Erythroblast (primary cell): ENCODE measurements around the gene C2orf72.
A peak's percentile ranks its signal among the peaks of the same experiment; 100 is the strongest.
"Not testable (repeated sequence)": the region's sequence is repeated elsewhere in the genome, so short reads cannot be mapped to it uniquely, and the experiment has no call there.

ENCODE experiments used
- DNase-seq, 2 experiments: peaks; one replicate each; lab custom pipeline; 2025; lab: John Stamatoyannopoulos, UW
- GATA1 ChIP-seq: IDR thresholded peaks from 2 replicates; pipeline ENCODE4 v1.6.1; 2011; ENCODE audit warnings: low read depth, mild to moderate bottlenecking, control low read depth, low read length, moderate library complexity
- POLR2A ChIP-seq: IDR thresholded peaks from 2 replicates; pipeline ENCODE4 v1.6.1; 2011; ENCODE audit warnings: mild to moderate bottlenecking, low read length

The C2orf72 gene

DNA sequence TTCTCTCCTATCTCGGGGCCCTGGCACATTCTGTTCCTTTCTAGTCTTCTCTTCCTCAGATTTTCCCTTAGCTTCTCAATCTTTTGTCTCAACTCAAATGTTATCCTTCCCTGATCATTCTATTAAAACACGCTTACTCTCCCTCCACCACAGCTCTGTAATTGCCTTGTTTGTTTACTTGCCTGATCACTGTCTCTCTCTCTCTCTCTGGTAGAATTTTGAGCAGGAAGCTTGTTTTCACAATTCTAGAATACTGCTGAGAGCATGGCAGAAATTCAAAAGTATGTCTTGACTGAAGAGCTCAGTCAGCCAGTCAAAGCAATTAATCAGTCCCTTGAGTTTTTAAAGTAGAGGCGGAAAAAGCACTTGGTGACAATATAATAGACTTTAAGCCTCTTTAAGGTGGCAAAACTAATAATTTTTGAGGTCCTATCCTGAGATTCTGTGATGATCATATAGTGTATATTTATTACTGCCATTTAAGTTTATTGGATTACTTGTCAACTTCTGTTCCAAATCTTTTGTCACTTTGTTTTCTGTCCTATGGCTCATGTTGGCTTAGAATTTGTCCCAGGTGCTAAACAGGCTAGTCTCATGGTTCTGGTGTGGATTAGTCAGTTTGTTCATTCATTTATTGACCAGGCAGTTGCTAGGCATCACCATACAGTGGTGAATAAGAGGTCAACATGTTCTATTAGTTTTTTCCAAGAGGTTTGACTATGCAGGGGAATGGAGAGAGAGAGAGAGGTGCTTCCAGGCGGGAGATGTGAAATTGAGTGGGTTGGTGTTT, 21.6 kb downstream of the C2orf72 start:
- DNase-seq, result no peak
- TF ChIP-seq POLR2A (no peak), GATA1 (no peak)

DNA sequence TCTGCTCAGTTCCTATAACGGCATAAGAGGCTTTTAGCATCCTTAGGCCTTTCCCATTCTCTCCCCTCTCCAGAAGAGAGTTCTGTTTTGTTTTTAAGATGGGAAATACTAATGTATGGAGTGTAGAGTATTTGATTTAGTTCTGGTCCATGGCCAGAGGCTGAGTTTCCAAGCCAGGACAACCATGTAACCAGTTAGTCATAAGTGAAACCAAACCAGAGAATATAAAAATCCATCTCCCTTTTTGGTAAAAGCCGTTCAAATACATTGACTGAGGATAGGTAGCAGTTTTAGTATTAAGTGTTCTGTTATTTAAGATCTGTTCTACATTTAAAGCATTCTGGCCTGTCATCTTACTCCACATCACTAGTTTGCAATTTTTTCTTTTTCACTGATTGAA, 22.4 kb downstream of the C2orf72 start:
- TF ChIP-seq GATA1 (no peak), POLR2A (no peak)
- DNase-seq, result no peak

DNA sequence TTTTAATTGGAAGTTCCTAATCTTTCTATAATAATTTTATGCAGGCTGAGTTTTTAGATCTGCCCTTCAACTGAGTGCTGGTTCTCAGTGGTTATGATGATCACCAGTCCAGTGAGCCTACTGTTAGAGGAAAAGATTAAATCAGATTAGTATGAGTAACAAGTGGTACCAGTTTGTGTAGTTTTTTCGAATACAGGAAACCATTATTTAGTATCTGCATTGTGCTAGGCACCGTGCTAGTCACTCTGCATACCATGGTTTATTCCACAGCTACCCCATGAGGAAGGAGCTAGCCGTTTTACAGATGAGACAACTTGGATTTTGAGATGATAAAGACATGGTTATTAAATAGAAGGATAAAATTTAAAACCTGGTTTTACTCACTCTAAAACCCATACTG, 25.5 kb downstream of the C2orf72 start:
- TF ChIP-seq GATA1, result no peak
- TF ChIP-seq POLR2A, result no peak
- DNase-seq, result no peak

DNA sequence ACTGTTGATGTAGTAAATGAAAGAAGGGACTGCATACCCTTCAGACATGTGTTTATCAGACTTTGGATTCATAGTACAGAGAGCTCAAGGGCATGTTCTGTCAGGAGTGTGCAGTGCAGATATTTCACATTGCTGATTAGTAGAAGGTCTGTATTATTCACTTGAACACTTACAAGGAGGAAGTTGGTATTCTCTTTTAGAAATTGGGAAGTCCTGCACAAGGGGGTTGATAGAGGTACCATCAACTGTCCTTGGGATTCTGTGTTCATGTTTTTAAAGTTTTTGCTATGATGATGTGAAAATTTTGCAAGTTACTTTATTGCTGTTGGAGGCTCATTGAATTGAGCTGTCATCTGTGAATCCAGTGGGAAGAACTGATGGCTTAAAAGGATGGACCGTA, 26.0 kb downstream of the C2orf72 start:
- DNase-seq, result peak in 1 of 2 experiments; percentile 36
- TF ChIP-seq POLR2A, result no peak
- TF ChIP-seq GATA1, result no peak

- no peak for DNase-seq
- TF ChIP-seq POLR2A (no peak), GATA1 (no peak)
Measured at GRCh38 chr2:231065966-231066365, 28.6 kb downstream of the C2orf72 start.

DNA sequence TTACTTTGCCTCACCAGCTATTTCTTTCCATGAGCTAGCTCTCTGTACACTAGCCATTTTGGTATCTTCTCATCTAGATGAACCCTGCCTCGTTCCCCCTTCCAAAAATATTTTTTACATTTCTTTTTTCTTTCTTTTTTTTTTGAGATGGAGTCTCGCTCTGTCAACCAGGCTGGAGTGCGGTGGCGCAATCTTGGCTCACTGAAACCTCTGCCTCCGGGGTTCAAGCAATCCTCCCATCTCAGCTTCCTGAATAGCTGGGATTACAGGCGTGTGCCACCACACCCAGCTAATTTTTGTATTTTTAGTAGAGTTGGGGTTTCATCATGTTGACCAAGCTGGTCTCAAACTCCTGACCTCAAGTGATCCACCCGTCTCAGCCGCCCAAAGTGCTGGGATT, 30.2 kb downstream of the C2orf72 start:
- DNase-seq, result not testable (repeated sequence)

DNA sequence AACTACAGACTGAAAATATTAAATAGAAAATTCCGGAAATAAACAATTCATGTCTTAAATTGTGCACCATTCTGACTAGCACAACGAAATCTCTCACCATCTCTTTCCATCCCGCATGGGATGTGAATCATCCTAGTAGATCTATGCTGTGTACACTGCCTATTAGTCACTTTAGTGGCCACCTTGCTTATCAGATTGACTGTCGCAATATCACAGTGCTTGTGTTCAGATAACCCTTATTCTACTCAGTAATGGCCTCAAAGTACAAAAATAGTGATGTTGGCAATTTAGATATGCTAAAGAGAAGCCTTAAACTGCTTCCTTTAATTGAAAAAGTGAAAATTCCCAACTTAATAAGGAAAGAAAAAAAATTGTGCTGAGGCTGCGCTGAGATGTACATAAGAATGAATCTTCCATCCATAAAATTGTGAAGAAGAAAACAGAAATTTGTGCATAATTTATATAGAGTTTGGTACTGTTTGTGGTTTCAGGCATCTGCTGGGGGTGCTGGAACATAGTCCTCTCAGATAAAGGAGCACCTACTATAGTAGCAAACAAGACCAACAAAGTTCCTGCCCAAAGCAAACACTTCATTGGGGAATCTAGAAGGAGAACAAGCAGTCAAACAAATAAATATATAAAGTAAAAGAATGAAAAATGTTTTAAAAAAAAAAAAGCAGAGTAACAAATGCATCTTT, 31.4 kb downstream of the C2orf72 start:
- peak; percentile 57 to 69 for DNase-seq
- no peak for TF ChIP-seq GATA1
- TF ChIP-seq POLR2A, result no peak

DNA sequence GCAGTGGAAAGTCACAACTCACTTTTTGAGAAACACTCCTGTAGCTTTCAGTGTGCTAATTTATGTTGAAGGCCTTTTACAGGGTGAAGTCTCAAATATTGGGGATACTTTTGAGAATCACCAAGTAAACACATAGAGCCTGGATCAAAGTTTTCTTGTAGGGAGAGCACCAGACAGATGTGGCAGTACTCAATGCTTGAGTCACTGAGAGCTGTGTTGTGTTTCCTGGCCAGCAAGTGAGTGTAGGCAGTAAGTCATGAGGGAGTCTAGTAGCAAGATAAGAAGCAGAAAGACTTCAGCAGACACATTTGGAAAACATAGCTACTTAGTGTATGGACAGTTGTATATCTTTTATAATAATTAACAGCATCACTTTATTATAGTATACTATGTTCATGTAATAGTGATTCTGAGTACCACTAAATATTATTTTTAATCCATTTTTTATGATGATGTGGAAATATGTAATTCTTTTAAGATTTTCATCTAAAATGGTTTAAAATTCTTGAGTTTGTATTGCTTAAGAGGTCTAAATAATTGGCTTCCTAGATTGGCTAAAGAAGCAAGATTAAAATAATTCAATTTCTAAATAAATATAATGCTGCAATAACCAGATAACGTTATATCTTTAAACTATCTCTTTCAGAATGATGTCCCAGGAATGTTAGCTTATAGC, 32.2 kb downstream of the C2orf72 start:
- DNase-seq, result peak; percentile 64 to 71
- TF ChIP-seq GATA1, result no peak
- no peak for TF ChIP-seq POLR2A

DNA sequence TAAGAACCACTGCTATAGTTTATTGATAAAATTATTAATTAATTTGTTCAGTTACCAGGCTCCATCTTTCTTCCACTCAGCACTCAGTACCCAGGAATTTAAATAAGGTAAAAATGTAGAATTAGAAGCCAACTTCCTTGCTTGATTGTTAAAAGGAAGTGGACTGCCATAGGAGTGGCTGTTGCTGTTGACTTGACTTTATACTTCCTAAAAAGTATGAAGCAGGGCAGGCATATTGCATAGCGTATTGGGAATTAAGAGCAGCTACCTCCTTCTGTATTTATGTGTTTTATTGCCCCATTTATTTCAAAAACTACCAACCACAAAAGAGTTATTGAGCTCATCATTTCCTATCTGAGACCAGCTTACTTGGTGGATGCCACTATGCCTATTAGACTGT, 47.2 kb downstream of the C2orf72 start:
- TF ChIP-seq GATA1 (no peak), POLR2A (no peak)
- DNase-seq, result no peak

DNA sequence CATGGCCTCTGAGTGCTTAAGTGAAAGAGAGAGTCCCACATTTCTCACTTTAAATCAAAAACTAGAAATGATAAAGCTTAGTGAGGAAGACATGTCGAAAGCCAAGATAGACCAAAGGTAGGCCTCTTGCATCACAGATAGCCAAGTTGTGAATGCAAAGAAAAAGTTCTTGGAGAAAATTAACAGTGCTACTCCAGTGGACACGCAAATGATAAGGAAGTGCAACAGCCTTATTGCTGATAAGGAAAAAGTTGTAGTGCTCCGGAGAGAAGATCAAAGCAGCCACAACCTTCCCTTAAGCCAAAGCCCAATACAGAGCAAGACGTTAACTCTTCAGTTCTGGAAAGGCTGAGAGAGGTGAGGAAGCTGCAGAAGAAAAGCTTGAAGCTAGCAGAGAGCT, 51.4 kb downstream of the C2orf72 start:
- DNase-seq, result peak; percentile 14 to 43
- no peak for TF ChIP-seq POLR2A
- no peak for TF ChIP-seq GATA1

- no peak for DNase-seq
- TF ChIP-seq POLR2A (no peak), GATA1 (no peak)
Measured at GRCh38 chr2:231093933-231094332, 56.6 kb downstream of the C2orf72 start.

- DNase-seq, result peak in 1 of 2 experiments; percentile 19
Measured at GRCh38 chr2:231094736-231095346, 57.5 kb downstream of the C2orf72 start.

More at GRCh38 chr2:231094736-231095346, 57.5 kb downstream of the C2orf72 start:
- TF ChIP-seq GATA1 (no peak), POLR2A (no peak)
